ENCODE data around the gene KCNB1. TPM values are rescaled to one million over a fixed set of nuclear protein-coding genes. Genes with fewer than 3 reads are reported as not detected.
A peak's percentile ranks its signal among the peaks of the same experiment; 100 is the strongest.

Gene KCNB1
- 0.52 TPM for total RNA-seq

DNA sequence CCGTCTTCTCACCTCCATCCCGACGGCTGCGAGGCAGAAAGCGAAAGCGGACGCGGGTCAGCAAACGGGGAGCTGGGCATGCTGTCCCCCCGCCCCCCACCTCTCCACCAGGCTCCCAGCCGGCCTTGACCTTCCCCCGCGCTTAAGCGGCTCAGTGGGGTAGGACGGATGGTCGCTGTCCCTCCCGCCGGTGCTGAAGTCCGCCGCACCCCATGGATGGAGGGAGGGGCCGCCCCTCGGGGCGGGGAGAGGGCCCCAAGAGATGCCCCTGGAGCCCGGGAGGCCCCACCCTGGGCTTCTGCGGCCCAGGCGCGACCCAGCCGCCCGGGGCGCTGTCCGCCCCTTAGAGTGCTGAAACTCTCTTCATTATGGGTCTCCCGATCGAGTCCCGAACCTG is at the start of gene KCNB1:
TSS of gene KCNB1 (minus strand) at position 48 of the 397 bp plus-strand sequence. CDS start 188 bp downstream, outside the sequence.
- ATAC-seq: peak; percentile 49

DNA sequence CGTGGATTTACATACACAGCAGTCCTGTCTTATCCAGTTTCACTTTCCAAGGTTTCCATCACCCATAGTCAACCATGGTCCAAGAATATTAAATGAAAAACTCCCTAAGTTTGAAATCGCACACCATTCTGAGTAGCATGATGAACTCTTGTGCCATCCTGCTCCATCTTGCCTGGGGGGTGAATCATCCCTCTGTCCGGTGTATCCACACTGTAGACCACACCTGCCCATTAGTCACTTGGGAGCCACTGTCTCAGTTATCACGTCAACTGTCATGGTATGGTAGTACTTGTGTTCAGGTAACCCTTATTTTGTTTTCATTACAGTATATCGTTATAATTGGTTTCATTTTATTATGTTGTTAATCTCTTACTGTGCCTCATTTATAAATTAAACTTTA is 47.0 kb upstream of the KCNB1 start:
- peak; percentile 67 for ATAC-seq

DNA sequence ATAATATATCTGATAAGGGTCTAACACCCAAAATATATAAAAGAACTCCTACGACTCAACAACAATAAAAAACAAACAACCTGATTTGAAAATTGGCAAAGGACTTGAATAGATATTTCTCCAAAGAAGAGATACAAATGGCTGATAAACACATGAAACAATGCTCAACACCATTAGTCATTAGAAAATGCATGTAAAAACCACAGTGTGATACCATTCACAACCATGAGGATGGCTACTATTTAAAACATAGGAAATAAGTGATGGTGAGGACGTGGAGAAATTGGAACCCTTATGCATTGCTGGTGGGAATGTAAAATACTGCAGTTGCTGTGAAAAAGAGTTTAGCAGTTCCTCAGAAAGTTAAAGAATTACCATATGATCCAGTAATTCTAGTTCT is 44.1 kb upstream of the KCNB1 start:
- ATAC-seq: no peak

DNA sequence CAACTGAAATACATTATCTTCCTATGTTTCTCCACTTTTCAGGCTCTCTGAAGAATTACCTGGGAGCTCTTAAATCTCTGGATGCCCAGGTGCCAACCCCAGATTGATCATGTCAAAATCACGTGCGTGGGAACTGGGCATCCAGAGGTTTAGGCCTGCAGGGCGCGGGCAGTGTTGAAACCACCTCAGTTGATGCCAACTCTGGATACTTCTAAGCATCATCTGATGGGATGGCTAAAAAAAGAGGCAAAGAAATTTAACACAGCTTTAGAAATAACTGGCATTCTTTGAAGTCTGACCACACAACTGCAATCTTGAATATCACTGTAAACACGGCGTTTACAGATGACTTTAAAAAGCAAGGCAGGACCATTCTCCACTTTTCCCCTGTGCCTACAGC is 43.6 kb upstream of the KCNB1 start:
- no peak for ATAC-seq

DNA sequence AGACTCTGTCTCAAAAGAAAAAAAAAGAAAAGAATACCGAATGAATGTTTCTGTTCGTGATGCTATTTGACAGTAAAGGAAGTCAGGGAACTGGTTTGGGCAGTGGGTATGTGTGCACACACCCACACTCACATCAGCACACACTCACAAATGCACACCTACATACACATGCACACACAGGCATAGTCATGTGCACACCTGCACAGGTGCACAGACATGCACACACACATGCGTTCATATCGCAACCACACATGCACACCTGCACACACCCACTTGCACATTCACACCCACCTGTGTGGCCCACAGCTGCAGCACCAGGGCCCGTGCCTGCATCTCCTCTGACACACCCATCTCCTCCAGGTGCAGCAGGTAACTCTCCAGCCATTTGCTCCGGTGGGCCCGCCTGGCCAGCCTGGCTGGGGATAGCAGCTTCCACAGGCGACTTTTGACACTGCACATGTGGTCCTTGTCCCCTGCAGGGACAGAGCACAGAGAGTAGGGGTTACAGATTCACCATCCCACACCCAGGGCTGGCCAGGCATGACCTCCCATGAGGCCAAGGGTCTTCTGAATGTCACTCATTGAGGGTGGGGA is 41.4 kb upstream of the KCNB1 start:
- peak; percentile 13 for ATAC-seq

DNA sequence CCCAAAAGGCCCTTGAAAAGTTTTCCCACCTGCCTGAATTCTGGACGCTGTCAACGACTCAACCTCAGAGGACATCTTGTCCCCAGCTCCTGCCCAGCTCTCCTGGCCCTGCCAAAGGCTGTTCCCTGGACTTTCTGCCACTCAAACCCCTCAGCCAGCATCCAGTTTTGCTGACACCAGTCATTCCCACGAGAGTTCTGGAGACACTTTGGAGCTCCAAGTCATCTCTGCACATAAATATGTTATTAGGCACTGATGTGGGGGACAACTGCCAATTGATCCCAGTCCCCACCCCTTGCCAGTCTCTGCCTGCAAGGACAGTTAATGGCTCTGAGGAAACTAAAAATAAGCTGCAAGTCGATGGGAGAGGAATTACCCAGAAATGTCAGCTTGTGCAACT is 38.9 kb upstream of the KCNB1 start:
- ATAC-seq: no peak

DNA sequence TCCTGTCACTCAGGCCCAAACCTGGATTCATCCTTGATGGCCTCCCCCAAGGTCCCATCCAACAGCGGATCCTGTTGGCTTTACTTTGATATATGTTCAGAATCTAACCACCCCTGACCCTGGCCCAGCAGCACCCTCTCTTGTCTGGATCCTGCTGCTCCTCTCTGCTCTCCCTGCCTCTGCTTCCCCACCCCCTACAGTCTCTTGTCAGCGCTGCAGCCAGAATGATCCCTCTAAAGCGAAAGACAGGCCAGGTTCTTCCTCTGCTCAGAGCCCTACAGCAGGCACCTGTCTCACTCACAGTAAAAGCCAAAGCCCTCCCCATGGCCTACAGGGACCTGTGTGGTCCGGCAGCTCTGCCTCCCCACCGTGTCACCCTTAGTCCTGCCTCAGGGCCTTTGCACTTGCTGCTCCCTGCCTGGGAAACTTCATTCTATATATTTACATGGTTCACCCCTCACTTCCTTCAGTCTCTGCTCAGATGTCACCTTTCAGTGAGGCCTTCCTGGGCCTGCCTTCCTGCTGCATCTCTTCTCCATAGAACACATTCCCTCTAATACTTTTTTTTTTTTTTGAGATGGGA is 37.4 kb upstream of the KCNB1 start:
- no peak for ATAC-seq

DNA sequence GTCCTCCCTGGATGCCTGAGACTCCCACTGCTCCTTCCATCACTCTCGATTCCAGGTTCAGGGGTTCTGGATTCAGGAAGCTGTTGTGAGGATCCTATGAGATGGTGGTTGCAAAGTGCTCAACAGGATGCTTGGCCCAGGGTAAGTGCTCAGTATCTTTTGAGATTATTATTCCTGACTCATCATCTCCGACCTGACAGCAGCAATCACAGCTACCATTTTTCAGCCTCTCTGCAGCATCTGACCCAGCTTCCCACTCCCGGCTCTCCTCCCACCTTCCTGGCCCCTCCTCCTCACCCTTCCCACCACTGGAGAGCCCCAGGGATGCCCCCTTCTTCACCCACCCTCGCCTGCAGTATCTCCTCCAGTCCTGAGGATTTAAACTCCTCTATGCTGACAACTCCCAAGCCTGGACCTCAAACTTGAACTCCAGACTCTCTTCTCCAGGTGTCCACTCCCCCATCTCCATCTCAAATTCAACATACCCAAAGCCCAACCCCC is 36.8 kb upstream of the KCNB1 start:
- ATAC-seq: no peak

DNA sequence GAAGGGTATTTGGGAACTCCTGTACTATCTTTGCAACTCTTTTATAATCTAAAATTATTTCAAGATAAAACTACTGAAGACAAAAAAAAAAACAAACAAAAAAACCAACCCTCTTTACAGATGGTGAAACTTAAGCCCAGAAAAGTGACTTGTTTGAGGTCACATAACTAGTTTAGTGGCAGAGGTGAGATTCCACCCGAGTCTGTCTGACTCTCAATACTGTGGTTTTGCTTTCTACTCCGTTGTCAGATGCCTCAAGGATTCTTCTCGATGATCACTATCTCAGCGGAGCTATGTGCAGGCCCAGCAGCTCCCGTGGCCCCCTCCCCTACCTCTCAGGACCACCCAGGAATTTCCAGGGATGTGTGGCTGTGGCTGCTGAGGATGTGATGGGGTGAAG is 36.1 kb upstream of the KCNB1 start:
- no peak for ATAC-seq

DNA sequence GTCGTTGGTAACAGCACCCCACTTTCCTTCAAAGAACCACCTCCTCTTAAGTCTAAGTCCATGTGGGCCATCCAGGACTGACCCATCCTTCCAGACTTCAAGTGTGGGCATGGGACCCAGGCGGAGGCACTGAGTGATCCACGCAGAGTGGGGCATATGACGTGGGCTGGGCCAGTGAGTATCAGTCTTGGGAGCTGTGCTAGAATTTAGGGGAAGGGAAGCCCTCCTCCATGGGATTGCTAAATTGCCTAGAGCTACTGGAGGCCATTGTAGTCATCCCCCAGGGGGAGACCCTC is 35.3 kb upstream of the KCNB1 start:
- peak; percentile 12 for ATAC-seq

DNA sequence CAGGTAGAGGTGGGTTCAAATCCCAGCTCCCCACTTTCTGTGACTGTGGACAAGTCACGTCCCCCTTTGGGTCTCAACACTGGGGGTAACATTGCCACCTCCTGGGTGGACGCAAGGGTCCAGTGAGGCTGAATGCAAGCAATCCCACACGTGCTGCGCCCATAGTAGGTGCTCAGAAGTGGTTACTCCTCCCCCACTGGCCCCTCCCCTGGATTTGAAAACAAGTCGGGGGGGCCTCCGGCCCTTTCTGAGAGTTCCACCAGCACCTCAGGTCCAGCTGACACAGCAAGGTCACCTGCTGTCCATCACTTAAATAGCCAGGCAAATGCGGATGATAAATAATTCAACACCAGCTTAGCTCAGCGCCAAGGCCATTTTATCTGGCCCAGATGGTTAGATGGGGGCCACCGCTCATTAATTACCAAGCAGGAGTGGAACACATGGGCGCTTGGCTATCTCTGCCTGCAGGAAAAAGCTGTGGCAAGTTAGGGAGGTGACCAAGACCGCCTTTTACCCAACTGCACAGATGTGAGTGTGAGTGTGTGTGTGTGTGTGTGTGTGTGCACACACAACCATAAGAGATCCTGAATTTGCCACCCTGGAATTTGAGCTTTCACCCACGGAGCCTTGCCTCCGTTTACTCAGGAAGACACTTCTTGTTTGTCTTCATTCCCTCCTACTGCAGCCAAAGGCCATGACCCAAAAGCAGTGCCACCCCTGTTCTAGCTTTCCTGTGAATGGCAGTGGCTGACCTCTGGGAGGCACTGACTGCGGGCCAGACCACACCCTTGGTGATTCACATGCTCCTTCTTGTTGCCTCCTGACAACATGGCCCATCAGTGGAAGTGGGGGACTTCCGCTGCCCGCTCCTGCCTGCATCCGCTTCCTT is 34.7 kb upstream of the KCNB1 start:
- ATAC-seq: peak; percentile 57

DNA sequence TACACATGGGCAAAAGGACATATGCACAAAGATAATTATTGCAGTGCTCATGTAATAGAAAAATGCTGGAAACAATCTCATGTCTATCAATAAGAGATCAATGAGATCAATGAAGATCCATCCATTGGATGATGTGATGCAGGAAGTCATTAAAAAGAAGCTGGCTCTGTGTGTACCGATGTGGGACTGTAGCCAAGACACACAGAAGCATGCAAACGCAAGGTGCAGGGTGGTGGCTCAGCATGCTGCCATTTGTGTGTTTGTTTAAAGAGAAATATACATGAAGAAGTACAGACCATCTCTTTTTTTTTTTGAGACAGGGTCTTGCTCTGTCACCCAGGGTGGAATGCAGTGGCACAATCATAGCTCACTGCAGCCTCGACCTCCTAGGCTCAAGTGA is 33.1 kb upstream of the KCNB1 start:
- no peak for ATAC-seq

DNA sequence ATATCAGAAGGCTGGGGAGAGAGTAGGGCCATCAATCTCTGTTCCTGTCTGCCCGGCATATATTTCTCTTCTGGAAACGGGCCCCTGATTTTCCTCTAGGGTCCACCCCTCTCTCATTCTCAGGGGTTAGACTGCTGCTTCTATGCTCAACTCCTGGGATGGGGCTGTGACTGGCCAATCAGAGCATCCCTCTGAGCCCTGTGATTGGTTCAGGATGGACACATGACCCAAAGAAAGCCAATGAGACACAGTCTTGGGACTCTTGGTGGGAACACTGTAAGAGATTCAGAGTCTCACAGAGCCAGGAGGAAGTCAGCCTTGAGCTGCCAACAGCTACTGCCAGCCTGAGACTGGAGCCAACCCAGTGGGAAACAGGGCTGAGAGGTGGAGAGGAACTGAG is 31.0 kb upstream of the KCNB1 start:
- ATAC-seq: no peak

DNA sequence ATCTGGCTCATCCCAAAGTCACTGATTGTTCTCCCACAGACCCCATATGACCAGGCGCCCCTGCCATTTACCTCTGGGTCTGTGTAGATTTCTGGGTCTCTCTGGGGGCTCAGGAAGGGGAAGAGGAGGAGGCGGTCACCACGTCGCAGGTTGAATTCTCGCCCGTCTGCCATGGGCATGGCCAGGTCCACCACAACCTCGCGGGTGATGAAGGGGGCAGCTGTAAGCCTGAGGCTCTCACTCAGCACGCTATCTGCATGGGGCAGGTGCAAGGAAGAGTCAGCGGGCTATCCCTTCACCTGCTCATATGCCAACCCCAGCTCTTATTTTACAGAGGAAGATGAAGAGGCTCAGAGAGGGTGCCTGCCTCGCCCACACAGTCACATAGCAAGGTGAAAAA is 30.5 kb upstream of the KCNB1 start:
- no peak for ATAC-seq

DNA sequence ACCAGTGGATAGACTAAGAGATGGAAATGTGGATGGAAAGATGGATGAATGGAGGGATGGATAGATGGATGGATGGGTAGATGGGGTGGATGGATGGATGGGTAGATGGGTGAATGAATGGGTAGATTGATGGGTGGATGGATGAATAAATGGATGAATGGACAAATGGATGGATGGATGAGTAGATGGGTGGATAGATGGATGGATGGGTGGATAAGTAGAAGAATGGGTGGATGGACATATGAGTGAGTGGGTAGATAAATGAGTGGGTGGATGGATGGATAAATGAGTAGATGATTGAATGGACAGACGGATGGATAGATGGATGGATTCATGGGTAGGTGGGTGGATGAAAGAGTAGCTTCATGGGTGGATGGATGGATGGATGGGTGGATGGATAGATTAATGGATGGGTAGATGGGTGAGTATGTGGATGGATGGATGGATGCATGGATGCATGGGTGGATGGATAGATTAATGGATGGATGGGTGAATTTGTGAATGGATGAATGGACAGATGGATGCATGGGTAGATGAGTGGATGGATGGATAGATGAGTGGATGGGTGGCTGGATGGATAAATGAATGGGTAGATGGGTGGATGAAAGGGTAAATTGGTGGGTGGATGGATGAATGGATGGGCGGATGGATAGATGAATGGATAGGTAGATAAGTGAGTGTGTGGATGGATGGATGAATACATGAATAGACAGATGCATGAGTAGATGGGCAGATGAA is 29.5 kb upstream of the KCNB1 start:
- no peak for ATAC-seq

DNA sequence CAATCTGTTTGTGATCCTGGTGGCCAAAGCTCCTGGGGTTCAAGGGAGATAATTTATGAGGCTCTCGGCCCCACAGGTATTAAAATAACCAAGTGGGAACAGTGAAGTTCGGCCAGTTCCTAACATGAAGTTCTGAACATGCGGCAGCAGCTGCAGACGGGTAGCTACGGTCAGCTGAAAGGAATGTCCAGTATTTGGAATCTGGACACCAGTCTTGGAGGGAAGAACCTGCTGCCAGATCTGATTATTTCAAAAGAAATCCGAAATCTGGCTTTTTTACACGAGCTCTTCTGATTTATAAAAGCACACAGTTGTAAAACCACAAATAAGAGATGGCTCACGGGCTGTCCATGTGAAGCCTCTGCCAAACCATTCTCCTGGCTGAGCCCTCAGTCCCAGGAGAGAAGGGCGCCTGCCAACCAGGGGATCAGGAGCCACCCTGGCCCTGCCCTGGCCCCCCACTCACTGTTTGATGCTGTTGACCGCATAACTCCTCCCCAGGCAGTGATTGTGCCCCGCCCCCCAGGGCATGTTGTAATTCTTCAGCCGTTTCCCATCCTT is 28.2 kb upstream of the KCNB1 start:
- ATAC-seq: no peak

DNA sequence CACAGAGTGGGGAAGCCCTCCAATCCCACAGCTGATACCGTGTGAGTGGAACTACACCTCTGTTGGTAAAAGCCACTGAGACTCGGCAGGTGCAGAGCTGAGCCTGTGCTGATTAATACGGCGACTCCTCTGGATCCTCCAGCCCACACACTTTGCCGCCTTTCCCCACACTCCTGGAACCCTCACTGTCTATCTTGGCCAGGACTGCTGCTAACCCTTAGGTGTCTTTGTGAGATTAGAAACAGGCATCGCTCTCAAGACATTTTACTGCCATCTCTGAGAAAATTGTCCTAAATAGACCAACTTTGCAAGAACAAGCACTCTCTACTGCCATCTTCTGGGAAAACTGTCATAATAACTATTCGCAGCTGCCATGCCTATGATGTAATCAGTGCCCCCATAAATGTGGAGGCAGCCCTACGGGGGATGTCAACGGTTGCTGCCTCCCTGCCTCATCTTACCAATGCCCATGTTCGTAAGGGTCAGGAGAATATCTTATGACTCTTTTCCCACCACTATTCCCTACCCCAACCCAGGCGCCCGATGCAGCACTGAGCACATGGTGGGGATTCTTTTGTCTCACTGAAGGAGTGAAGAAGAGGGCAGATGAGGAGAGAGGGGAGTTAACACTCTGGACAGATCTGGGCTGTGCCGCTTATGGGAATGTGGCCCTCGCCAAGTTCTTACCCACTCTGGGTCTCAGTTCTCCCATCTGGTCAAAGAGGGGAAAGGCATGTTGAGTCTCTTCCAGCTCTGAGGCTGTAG is 26.1 kb upstream of the KCNB1 start:
- ATAC-seq: peak; percentile 31

DNA sequence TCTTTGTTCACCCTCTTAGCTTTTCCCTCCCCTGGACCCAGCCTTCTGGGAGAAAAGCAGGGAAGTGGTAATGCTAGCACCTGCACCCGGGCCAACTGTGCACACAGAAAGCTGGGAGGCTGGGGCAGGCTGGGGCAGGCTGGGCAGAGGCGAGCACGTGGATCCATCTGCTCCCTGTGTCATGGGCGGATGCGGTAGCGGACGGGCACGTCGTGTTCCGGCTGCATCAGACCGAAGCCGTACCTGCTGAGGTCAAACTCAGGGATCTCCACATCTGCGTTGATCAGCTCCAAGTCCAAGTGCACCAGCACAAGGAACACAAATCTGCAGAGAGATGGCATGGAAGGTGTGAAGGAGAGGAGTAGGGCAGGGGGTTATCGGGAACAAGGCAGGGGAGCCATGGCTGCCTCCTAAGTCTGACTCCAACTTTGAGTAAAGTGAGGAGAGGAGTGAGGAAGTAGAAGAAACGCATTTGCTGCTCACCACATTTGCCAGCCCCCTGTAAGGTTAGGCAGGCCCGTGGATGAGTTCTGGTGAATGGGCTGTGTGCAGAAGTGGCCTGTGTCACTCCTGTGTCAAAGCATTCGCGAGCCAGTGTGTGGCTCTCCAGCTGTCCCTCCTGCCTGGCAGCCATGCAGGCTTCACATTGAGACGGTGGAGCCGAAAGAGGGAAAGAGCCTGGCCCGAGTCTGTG is 25.4 kb upstream of the KCNB1 start:
- ATAC-seq: peak; percentile 81

DNA sequence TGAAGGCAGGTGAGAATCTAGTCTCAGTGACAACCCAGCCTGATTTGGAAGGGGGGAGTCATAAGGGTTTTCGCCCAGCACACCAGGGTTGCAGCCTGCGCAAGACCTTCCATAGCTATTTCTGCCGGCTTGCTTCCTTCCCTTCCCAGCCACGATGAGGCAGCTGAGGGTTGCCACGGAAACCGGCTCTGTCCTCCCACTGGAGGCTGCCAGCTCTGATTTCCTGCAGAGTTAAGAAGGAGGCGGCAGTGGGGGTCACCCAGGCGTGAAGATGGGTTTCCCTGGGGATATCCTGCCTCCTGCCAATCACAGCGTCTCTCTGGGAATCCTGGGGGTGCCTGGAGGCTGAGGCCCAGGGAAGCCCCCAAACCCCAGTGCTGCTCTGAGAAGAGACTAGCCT is 23.1 kb upstream of the KCNB1 start:
- no peak for ATAC-seq

DNA sequence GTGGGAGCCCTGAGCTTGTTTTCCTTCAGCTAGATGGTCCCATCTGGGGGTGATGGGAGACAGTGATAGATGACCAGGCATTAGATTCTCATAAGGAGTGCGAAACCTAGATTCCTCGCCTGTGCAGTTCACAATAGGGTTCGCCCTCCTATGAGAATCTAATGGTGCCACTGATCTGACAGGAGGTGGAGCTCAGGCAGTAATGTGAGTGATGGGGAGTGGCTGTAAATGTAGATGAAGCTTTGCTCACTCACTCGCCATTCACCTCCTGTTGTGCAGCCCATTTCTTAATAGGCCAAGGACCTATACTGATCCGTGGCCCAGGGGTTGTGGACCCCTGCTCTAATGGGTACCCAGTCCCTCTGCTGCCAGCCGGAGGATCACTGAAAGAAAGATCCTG is 20.7 kb upstream of the KCNB1 start:
- ATAC-seq: no peak

DNA sequence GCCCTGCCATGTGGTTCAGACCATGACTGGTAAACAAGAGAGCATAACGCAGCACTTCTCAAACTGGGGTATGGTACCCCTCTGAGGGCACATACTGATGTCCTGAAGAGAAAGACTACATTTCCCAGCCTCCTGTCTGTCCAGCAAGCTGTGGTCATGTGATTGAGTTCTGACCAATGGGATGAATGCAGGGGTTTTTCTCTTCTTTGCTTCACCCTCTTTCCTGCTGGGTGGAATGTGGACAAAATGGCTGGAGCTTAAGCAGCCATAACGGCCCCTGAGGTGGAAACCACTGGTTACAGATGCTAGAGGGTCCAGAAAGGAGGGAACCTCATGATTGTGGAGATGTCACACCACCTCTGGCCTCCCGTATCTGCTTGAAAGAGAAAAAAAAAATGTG is 19.4 kb upstream of the KCNB1 start:
- no peak for ATAC-seq

DNA sequence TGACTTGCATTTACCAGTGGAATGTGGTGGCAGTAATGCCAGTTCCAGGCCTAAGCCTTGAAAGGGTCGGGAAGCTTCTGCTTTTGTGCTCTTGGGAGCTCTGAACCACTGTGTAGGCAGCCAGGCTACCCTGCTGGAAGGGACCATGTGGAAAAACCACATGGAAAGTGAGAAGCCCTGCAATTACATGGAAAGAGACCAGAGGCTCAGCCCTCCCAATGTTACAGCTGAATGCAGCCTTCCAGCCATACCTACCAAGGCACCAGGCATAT is 14.9 kb upstream of the KCNB1 start:
- no peak for ATAC-seq

All from esophagus mucosa (tissue), 1 donor.